Hypothalamus (tissue), 51 donors: ENCODE measurements around the gene TSPAN17.

Source experiments
- DNase-seq, 51 donors: peaks; one replicate each; lab custom pipeline; 2025; lab: John Stamatoyannopoulos, UW

Gene TSPAN17

DNA sequence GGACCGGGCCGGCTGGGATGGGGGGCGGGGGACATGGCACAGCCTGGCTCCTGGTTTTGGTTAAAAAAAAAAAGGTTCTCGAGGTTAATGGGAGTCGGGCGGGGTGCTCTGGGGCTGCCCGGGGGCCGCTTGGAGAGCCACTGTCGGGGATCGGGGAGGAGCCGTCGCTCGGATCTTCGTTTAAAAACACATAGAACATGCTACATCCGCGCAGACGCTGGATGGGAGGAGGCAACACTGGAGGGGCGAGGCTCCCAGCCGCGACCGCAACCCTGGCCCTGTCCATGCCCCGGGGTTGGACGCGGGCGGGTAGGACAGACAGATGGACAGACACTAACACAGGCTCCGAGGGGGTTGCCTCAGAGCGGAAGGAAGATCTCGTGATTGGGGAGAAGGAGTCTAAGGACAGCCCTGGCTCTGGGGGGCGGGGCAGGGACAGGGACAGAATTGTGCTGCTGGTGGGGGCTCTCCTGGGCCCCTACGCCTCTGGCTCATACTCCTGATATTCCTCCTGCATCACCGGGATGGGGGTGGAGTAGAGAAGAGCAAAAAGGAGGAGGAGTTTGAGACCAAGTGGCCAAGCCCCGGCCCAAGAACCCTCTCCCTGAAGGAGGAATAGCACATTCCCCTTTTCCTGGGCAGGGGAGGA lies 26.8 kb upstream of the TSPAN17 start:
- DNase-seq = peak in 1 of 51 donors; percentile 33

DNA sequence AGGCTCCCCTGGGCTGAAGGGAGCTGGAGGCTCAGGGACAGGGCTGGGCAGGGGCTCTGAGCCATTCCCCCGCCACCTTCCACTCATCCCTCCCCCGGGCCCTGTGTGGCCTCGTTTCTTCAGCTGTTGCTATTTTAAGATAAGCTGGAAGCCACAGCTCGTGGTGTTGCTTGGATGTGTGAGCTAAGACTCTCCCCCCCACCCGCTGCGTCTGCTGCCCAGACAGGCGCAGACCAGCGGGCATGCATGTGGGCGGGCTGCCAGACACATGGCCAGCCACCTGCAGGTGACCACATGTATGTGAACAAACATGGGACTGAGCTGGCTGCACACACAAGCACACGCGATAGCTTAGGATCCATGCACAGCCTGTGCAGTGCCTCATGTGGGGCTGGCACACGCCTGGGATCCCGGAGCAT lies 25.6 kb upstream of the TSPAN17 start:
- DNase-seq = peak in 12 of 51 donors; percentile 12 to 76 (median 24)

DNA sequence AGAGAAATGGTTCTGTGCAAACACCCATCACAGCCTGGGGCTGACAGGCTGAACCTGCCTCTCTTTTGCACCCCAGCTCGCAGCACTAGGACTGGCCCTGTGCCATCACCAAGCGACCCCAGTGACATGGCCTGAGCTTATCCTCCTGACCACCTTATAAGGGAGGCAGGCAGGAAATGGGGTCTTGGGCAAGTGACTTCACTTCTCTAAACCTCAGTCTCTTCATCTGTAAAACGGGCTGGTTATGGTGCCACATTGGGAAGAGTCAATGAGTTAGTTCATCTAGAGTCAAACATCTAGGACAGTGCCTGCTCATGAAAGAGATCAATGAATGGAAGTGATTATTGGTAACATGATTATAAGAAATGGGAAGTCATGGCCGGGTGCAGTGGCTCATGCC lies 23.1 kb upstream of the TSPAN17 start:
- DNase-seq = no peak

DNA sequence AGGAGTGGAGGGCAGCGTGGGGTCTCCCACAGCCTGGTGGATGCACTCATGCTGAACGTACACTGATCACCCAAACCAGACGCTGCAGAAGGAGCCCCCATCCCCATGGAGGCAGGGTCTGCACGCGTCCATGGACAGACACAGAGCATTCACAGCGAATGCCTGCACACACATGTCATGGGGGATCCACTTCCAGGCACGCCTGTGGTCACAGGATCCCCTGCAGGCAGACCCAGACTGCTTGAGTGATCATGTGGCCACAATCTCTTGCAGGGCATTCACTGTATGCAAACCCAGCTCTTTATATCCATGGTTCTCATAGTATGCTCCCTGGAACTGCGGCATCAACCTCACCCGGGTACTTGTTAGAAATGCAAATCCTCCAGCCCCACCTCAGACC lies 22.3 kb upstream of the TSPAN17 start:
- no peak for DNase-seq

DNA sequence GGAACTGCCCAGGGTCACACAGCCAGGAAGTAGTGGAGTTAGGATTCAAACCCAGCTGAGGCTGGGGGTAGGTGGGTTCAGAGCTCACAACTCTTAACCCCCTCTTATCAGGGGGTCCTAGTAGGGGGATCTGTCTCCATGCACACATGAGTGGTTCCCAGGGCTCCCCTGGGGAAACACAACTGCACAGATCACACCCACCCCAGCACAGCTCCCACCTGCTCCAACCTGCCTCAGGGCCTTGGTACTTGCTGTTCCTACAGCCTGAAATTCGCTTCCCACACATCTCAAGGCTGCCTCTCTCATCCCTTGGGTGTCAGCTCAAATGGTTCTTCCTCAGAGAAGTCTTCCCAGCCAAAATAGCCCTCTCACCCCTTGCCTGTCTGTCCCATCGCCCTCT lies 21.8 kb upstream of the TSPAN17 start:
- DNase-seq = no peak

DNA sequence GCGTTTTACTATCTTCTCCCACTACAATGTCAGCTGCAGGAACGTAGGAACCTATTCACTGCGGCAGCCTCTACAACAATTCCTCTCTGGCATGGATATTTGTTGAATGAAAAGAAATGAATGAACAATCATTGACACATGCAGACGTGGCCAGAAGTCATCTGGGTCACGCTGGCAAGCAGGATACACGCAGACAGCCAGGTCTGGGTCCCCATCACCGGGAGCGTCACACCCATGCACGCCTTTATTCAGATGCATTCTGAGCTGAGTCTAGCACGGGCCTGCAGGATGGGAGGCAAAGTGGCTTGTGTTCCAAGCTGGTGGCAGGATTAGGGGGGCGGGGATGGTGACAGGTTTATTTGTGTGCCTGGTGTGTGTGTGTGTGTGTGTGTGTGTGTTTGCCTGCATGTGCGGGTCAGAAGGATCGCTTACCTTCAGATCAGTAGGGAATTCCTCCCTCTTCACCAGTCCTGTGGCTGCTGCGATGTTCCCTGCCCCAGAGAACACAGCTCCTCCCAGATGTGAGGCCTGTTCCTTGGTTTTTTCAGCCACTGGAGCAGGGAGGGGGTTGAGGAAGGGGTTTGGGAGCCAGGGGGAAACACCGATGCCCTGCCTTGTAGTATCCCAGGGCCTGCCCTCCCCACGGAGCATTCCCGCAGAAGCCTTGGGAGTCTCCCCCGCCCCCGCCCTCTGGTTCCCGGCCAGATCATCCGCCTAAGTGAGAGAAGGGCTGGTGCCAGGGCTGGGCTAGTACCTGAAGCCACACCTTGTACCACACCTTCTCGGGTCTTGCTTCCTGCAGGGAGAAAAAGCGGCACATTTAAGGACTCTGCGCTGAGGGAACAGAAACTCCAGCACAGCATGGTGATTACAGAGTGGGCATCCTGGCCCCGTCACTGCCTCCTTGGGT lies 21.1 kb upstream of the TSPAN17 start:
- DNase-seq = no peak

DNA sequence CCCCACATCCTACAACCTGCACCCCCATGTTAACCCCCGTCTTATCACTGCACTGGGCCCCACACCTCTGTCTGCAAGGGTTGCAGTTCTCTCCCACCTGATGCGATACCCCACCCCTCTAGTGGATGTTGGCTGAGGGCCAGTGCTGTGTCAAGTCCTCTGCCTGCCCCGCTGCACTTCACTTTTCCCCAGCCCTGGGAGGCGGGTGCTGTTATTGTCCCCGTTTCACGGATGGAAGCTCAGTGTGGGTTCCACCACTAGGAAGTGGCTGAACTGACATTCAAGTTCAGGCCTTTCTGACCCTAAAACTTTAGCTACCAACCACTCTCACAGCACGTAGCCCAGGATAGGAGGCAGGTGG lies 20.4 kb upstream of the TSPAN17 start:
- no peak for DNase-seq

DNA sequence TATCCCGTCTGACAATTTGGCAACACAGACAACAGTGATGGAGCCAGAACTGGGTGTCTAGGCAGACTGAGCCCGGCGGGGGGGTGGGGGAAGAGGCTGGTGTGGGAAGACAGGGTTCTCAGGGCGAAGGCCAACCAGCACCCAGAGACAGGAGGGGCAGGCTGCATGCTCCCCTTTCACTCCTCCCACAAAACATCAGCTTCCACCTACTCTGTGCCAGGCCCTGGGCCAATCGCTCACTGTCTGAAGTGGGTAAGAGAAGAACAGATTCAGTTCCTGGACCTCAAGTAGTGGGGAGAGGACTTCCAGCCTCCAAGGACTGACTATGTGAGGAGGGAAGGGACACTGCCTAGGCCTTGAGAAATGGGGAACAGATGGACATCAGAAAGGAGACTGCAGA lies 19.7 kb upstream of the TSPAN17 start:
- DNase-seq = no peak

DNA sequence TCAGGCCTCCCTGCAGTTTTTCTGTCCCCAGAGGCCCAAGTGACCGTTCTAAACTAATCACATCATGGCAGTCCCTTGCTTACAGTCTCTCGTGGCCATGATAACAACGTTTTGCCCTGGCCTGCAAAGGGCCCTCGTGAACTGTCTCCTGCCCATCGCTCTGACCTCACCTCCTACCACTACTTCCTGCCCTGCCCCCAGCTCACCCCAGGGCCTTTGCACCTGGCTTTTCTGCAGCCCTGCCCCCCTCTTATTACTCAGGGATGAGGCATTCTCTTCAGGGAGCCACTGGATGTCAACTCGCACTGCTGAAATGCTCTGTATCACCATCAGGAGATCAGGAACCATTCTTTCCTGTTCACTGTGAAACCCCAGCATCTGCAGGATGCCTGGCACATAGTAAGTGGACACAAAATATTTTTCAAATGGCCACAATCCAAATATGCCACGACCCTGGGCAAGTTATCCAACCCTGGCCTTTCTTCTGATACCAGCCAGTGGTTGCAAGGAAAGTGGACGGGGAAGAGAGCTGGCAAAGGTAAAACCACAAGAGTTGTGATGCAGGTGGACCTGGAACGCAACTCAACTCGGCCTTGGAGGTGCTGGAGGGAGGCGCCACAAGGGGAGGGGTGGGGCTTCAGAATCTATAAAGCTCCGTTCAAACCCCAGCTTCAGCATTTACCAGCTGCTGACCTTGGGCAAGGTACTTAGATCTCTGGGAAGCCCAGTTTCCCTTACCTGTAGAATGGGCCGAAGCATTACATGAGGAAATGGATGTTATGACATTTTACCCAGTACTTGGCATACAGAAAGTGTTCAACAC lies 18.7 kb upstream of the TSPAN17 start:
- no peak for DNase-seq

DNA sequence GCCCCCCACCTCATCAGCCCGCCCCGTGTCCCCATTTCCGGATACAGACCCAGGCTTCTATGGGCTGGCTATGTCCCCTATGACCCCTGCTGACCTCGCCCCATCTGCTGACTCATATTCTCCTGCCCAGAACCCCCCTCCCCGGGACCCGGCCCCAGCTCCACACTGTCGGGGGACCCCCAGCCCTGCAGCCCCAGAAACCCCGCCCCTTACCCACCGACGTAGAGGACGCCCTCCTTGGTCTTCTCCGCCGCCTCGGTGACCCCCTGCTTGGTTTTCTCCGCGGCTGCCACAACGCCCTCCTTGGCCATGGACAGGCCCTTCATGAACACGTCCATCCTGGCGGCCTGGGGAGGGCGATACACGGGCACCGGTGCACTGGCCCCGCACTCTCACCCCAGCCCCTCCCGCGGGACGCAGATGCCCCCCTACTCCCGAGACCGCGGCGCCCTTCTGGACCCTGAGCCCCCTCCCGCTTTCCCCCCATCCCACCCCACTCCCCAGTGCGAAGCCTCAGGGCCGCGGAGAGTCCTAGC lies 17.9 kb upstream of the TSPAN17 start:
- DNase-seq = no peak

DNA sequence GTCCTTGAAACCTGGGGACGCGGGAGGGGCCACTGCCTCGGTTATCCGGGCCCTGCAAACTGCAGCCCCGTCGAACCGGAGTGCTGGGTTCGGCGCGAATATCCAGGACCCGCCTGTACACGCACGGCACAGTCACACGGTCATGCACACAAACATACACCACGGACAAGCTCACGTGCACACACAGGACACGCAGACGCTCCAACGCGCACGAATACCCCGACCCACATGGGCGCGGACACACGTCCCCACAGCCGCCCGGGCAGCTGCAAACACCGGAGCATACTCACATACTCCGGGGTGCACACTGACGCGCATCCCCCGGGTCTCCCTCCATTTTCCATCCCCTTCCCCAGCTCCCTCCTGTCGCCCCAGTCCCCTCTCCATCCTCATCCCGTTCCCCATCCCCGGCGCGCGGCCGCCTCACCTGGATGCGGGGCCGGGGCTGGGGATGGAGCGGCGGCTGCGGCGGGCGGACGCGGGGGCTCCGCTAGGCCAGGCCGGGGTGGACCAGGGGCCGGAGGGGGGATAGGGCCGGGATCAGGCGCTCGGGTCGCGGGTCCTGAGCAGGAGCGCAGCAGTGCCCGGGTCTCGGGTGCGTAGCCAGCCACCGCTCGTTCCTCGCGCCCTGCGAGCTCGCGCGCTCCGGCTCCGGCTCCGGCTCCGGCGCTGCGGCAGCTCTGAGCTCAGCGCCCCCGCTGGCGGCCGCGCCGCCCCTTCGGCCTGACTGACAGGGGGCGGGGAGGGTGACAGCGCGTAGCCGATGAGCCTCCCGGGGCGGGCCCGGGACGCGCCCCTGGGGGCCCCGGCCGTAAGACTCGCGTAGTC lies 17.2 kb upstream of the TSPAN17 start, which contains the start of the genes EIF4E1B and SNCB:
EIF4E1B (plus strand) TSS at position 823 of the 828 bp plus-strand sequence. CDS start 12,113 bp downstream, outside the sequence.
SNCB (minus strand) TSS at position 682 of the 828 bp plus-strand sequence. CDS start 880 bp downstream, outside the sequence.
- DNase-seq = peak in 20 of 51 donors; percentile 16 to 60 (median 38)

DNA sequence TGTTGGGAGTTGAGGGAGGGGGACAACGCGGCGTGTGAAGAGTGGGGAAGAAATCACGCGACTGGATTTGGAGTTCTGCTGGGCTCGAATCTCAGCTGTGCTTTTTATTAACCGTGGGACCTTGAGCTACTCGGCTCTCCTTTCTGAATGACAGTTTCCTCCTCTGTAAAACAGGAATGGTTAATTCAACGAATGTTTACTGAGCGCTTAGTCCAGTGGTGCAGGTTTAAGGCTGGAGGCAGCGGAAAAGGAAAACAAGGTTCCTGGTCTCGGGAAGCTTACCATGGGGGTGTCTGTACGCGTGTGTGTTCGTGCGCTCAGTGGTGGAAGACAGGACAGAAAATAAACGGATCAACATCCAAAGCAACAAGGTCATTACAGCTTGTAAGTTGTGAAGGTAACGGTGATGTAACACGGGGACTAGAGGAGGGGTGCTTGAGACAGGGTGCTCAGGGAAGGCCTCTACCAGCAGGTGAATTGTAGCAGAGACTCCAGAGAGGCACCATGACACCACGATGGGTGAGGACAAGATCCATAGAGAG lies 16.5 kb upstream of the TSPAN17 start:
- peak in 1 of 51 donors; percentile 32 for DNase-seq

DNA sequence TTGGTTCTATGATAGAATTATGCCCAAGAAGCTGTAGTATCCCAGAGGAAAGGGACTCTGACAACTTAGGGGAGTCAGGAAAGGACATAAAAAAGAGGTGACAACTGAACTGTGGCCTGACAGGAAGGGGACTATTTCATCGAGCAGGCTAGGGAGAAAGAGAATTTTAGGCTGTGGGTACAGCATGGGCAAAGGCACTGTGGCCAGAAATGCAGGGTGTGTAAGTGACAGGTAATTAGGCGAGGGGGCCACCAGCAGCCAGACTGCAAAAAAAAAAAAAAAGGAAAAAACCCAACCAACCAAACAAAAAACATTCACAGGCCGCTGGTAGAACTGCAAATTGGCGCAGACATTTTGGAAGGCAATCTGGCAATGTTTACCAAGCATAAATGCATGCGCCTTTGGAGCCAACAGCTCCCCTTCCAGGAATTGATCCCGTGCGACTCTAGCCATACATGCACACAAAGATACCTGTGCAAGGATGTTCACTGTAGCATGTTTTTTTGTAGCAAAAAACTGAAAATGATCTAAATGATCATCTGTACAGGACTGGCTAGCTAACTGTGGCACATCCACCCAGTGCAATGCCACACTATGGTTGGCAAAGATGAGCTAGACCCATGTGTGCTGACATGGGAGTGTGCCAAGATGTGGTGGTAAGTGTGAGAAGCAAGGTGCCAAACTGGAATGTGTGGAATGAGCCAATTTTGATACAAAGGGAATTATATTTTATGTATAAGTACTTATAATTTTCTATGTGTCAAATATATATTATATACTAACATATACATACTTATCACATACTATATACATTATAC lies 15.7 kb upstream of the TSPAN17 start:
- DNase-seq = no peak

DNA sequence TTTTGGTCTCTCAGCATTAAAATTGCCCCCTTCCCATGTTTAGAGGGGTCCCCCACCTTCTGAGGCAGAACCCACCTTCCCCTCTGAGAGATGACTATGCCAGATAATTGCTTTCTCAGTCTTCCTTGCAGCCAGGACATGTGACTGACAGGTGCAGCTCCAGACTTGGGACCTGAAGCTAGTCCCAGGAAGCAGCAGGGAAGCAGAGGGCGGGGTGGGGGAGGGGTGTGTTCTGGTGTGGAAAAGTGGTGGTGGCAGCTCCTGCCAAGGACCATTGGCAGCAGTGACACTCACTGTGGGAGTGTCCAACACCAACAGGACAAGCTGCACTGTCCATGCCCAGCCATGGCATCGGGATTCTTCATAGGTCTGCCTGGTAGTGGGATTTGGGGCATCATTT lies 14.5 kb upstream of the TSPAN17 start:
- no peak for DNase-seq

DNA sequence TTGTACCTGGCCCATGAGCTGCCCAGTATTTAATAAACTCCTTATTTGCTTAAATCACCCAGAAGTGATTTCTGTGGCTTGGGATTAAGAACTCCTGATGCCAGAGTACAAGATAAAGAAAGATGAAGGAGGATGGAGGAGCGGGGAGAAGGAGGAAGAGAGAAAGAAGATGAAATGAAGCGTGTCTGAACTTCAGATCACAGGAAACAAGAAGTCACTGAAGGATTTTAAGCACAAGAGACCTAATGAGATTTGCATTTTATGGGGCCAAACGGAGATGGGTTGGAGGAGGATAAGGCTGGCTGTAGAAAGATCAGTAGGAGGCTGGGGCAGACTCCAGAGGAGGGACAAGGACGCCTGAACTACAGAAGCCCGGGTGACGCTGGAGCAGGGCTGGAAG lies 13.7 kb upstream of the TSPAN17 start:
- DNase-seq = no peak

DNA sequence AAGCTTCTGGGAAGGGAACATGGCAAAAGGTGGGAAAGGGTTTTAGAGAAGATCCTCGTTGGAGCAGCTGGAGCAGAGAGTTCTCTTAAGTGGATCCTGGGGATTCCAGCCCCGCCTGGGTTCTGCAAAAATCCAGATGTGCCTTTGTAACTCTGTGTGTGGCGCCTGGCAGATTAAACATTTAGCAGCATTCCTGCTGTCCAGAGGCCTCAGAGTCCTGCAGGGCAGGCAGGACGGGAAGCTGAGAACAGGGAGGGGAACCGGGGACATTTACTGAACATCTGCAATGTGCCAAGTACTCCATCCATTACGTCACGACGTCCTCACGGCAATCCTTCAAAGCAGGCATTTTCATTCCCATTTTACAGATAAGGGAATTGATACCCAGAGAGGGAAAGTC lies 10.9 kb upstream of the TSPAN17 start:
- DNase-seq = no peak

DNA sequence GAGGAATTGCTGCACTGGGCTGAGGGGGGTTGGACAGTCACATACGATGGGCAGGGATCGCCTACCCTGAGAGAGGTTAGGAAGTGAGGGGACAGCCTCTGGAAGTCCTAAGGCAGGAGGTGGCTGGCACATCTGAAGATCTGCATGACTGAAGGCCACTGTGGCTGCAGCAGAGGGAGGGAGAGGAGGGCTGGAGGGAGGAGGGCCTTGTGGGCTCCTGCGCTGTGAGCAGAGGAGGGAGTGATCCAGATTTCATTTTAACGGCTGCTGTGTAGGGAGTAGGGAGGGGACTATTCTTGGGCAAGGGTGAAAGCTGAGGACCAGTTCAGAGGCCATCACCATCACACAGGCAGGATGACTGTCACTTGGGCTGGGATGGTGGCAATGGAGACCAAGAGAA lies 9.7 kb upstream of the TSPAN17 start:
- DNase-seq = no peak

DNA sequence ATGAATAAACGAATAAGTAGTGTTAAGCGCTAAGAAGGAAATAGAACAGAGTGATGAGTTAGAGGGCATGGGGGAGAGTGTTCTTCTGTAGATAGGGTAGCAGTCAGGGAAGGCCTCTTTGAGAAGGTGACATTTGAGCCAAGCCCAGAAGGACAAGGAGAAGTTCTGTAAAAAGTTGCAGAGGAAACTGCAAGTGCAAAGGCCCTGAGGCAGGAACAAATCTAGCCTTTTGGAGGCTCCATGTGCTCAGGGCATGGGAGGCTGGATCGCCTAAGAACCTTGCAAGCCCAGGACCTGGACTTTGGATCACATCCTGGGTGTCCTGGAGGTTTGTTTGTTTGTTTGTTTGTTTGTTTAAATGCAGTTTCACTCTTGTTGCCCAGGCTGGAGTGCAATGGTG lies 8.8 kb upstream of the TSPAN17 start:
- no peak for DNase-seq

DNA sequence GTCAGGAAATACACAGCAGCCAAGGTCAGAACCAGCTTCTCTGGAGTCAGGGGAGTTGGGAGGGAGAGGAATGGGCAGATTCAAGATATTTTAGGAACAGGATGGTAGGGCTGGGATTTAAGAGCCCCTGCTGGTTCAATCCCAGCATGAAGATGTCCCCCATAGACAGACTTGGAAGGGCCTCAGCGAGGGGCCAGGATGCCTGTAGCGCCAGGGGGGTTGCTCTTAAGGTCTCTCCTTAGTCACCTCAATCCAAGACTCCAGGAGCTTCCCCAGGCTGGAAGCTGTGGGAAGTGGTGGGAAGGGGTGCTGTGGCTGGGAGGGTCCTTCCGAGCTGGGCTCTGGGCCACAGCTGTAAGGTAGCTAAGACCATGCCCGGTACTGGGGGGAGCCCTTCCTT lies 8.1 kb upstream of the TSPAN17 start:
- DNase-seq = no peak
